GM11168 (cell line): Measurements from ENCODE around the gene ZNF565.
"Not testable (repeated sequence)": the region's sequence is repeated elsewhere in the genome, so short reads cannot be mapped to it uniquely, and the experiment has no call there.

Source experiments
- in situ Hi-C: fragments of 300-500 bp; cut with MboI; formaldehyde crosslinking; loops from one replicate; pipeline ENCODE4 v1.12.0; 2022; ENCODE audit warnings: low sequenced_read_pairs; ENCODE audit not compliant: unreplicated experiment

The ZNF565 gene

GRCh38 chr19:36152352-36153091 lies 61.9 kb downstream of the ZNF565 start, which contains the start of gene COX7A1:
COX7A1 (minus strand) TSS chr19:36152447; CDS start chr19:36152407, 40 bp downstream.
- in situ Hi-C loops = no loop called here

- in situ Hi-C loops = no loop called here
These were observed 62.5 kb downstream of the ZNF565 start for GRCh38 chr19:36152019-36152351.

GRCh38 chr19:36151144-36152018 lies 63.1 kb downstream of the ZNF565 start:
- in situ Hi-C loops = no loop called here

GRCh38 chr19:36150586-36150985 lies 63.9 kb downstream of the ZNF565 start:
- in situ Hi-C loops = no loop called here

GRCh38 chr19:36149673-36150406 lies 64.6 kb downstream of the ZNF565 start:
- in situ Hi-C loops = no loop called here

GRCh38 chr19:36144624-36145023 lies 69.8 kb downstream of the ZNF565 start:
- in situ Hi-C loops = no loop called here

- in situ Hi-C loops = no loop called here
These were observed 72.0 kb downstream of the ZNF565 start for GRCh38 chr19:36142496-36142895.

- in situ Hi-C loops = no loop called here
These were observed 72.4 kb downstream of the ZNF565 start for GRCh38 chr19:36142046-36142445.

GRCh38 chr19:36141039-36141927 lies 73.2 kb downstream of the ZNF565 start:
- in situ Hi-C loops = no loop called here

GRCh38 chr19:36140304-36141038 lies 74.0 kb downstream of the ZNF565 start:
- in situ Hi-C loops = no loop called here

- in situ Hi-C loops = no loop called here
These were observed 74.8 kb downstream of the ZNF565 start, which contains the start of gene CAPNS1 for GRCh38 chr19:36139473-36140303. CAPNS1 (plus strand) TSS chr19:36140066; CDS start chr19:36141012, 946 bp downstream.

- in situ Hi-C loops = no loop called here
These were observed 75.4 kb downstream of the ZNF565 start for GRCh38 chr19:36139120-36139472.

GRCh38 chr19:36136964-36137686 lies 77.3 kb downstream of the ZNF565 start:
- in situ Hi-C loops = no loop called here

- in situ Hi-C loops = not testable (repeated sequence)
These were observed 79.6 kb downstream of the ZNF565 start for GRCh38 chr19:36134867-36135266.
